Mucosa of descending colon (tissue), 3 donors: ENCODE data around the gene FSD2. TPM values are rescaled to one million over a fixed set of nuclear protein-coding genes. Genes with fewer than 3 reads are reported as not detected.
A peak's percentile ranks its signal among the peaks of the same experiment; 100 is the strongest.
"Not testable (repeated sequence)": the region's sequence is repeated elsewhere in the genome, so short reads cannot be mapped to it uniquely, and the experiment has no call there.

Experiments
- ATAC-seq: fragments of 200-7000 bp; cut with Tn5 transposase; one replicate; pipeline ENCODE4 v1.9.1; 2020; ENCODE audit warnings: mild to moderate bottlenecking, moderate library complexity
- DNase-seq, 3 donors: peaks; one replicate each; pipeline ENCODE4 v3.0.0-alpha.2; 2020
- H3K36me3 ChIP-seq: fragments of 200-600 bp; one replicate; pipeline ENCODE4 v1.8.0; 2021; ENCODE audit warnings: low read depth, mild to moderate bottlenecking
- H3K4me1 ChIP-seq: fragments of 200-600 bp; one replicate; pipeline ENCODE4 v1.8.0; 2021; ENCODE audit warnings: low read depth, mild to moderate bottlenecking
- H3K4me3 ChIP-seq: fragments of 200-600 bp; one replicate; pipeline ENCODE4 v1.8.0; 2021; ENCODE audit warnings: mild to moderate bottlenecking
- H3K9me3 ChIP-seq: fragments of 200-600 bp; one replicate; pipeline ENCODE4 v1.8.0; 2021; ENCODE audit warnings: mild to moderate bottlenecking
- CTCF ChIP-seq: fragments of 200-600 bp; IDR thresholded peaks from one replicate; pipeline ENCODE4 v1.8.0; 2022; ENCODE audit warnings: antibody characterized with exemption, mild to moderate bottlenecking
- intact Hi-C, 2 donors: fragments of 100-400 bp; cut with DNase I in 1 of 2; cut with micrococcal nuclease in 1 of 2; formaldehyde crosslinking; loops; one replicate each; pipeline versions ENCODE4 v1.11.0 to v1.11.1; 2022; cut with DNase I, micrococcal nuclease
- total RNA-seq, 3 donors: library from RNA; stranded (reverse); fragmentation: NEBNext Ultra II Directional in 2 of 3; extraction: Animal tissue kit (Norgen Biotek cat#: 25700) in 2 of 3; gene quantifications; one replicate each; pipeline versions ENCODE4 v1.2.1 to v1.2.4, GENCODE V29; 2021 to 2023
- donor health status: DM: no; HTN: no; CAD: no; lungs with moderate emphysema.
- donor health status: DM: no; HTN: no; CAD: no.
- donor health status: DM: no; HTN: yes; CAD: no.

The FSD2 gene
- total RNA-seq, 3 donors from 2014 or later = not detected

DNA sequence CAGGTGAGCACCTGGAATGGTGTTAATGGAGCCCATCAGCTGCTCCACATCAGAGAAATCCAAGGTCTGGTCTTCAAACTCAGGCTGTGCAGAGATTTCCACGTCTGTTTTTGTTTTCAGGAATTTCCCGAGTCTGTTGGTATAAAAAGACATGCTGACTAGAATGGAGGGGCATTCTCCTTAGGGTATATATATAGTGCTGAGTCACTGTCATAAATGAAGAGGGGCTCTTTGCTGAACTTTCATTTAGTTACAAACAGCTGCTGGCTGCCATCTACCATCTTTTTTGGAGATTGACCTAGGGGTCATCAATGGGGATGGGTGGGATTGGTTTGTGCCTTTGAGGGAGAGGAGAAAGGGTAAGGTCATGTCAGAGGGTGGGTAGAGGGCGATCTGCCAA, 27.1 kb downstream of the FSD2 start:
- ATAC-seq = no peak
- intact Hi-C loops = no loop called here
- Histone ChIP-seq H3K4me3 (no peak overlapping the region), H3K36me3 (no peaks in the 10 kb centered on the region), H3K9me3 (no peaks in the 10 kb centered on the region), H3K4me1 (no peaks in the 10 kb centered on the region)
- no peak for DNase-seq
- TF ChIP-seq CTCF = no peak

DNA sequence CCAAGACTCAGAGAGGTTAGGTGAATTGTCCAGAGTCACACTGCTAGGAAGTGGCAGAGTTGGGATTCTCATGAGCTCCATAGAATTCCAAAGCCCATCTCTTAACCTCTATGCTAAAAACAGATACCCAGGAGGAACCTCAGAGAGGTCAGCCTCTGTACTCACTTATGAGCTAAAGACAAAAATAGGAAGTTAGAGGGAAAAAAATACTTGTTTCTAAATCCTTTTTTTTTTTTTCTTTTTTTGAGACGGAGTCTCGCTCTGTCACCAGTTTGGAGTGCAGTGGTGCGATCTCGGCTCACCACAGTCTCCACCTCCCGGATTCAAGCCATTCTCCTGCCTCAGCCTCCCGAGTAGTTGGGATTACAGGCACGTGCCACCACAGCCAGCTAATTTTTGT, 31.4 kb downstream of the FSD2 start:
- no peak for ATAC-seq
- no peak for TF ChIP-seq CTCF
- H3K4me1 ChIP-seq = no peaks in the 10 kb centered on the region
- H3K4me3 ChIP-seq = no peak overlapping the region
- DNase-seq = no peak
- H3K36me3 ChIP-seq = no peaks in the 10 kb centered on the region
- H3K9me3 ChIP-seq = no peaks in the 10 kb centered on the region
- intact Hi-C loops = no loop called here

GRCh38 chr15:82771789-82772607, 33.9 kb downstream of the FSD2 start:
- Histone ChIP-seq H3K4me3 (no peak overlapping the region), H3K36me3 (no peaks in the 10 kb centered on the region), H3K9me3 (no peaks in the 10 kb centered on the region), H3K4me1 (no peaks in the 10 kb centered on the region)
- ATAC-seq (no peak), DNase-seq (no peak)
- intact Hi-C loops = no loop called here
- no peak for TF ChIP-seq CTCF

- no peak overlapping the region for H3K4me3 ChIP-seq
- DNase-seq (no peak), ATAC-seq (peak; percentile 34)
- H3K9me3 ChIP-seq = no peaks in the 10 kb centered on the region
- no peaks in the 10 kb centered on the region for H3K4me1 ChIP-seq
- intact Hi-C loops = no loop called here
- no peak for TF ChIP-seq CTCF
- H3K36me3 ChIP-seq = no peaks in the 10 kb centered on the region
Measured at GRCh38 chr15:82768414-82769054, 37.3 kb downstream of the FSD2 start.

GRCh38 chr15:82767163-82767829, 38.6 kb downstream of the FSD2 start:
- no peak for TF ChIP-seq CTCF
- no peaks in the 10 kb centered on the region for H3K4me1 ChIP-seq
- intact Hi-C loops = no loop called here
- H3K4me3 ChIP-seq = no peak overlapping the region
- ATAC-seq (no peak), DNase-seq (no peak)
- no peaks in the 10 kb centered on the region for H3K36me3 ChIP-seq
- H3K9me3 ChIP-seq = no peaks in the 10 kb centered on the region

DNA sequence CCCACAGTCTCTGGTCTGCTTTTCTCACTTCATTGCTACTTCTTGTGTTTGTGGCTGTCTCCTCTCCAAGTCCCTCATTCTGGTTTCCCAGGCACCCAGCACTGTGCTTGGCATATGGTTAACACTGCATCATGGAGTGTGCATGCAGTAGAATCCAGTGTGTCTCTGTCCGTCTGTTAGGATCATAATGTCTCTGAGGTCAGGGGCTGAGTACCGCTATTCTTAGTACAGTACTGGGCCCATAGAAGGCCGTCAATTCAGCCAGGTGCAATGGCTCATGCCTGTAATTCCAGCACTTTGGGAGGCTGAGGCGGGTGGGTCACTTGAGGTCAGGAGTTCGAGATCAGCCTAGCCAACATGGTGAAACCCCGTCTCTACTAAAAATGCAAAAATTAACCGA, 39.7 kb downstream of the FSD2 start:
- H3K4me1 ChIP-seq, intact Hi-C loops, ATAC-seq, H3K9me3 ChIP-seq, DNase-seq, H3K4me3 ChIP-seq, H3K36me3 ChIP-seq: not testable (repeated sequence)
